ENCODE results near the gene NT5M. TPM values are rescaled to one million over a fixed set of nuclear protein-coding genes. Genes with fewer than 3 reads are reported as not detected.

The NT5M gene
- total and polyA plus RNA-seq, 9 of the 15 experiments (the other 6 are each of a cell fraction or from before 2014, with no cell fraction given) = 0.24 to 10.1 (median 3.4) TPM

GRCh38 chr17:17388657-17389496, 85.7 kb downstream of the NT5M start:
- peaks cover 0 to 7% of the 10 kb centered on the region in 2 experiments; a peak in 2 of 5 replicates for H3K4me1 ChIP-seq (replicated peaks in 1 of 2; ENCODE audit: control insufficient read depth in 2 of 2, insufficient read depth in 2 of 2, low read length in 2 of 2)
- ChIA-PET POLR2A (no interaction called here), CTCF (ENCODE audit: low intra/inter-chr PET ratio) (no interaction called here)
- no peaks in the 10 kb centered on the region for H3K79me2 ChIP-seq (ENCODE audit: control insufficient read depth, insufficient read depth, low read length)
- peaks cover 0 to 43% of the 10 kb centered on the region in 2 experiments; a peak in 3 of 5 replicates for H3K27me3 ChIP-seq (ENCODE audit: control insufficient read depth in 2 of 2, insufficient read depth in 2 of 2, low read length in 2 of 2)
- H3K9me3 ChIP-seq (replicated peaks; ENCODE audit: control insufficient read depth, insufficient read depth, low read depth, low read length) = no peaks in the 10 kb centered on the region
- in situ Hi-C loops (cut with MboI) = no loop called here
- FAIRE-seq (no peak), DNase-seq (ENCODE audit: extremely low read depth in 1 of 4, low spot score in 3 of 4) (no peak), ATAC-seq (no peak)
- no peak overlapping the region for H3K27ac ChIP-seq (ENCODE audit: extremely low read depth, low read depth, low read length)
- intact Hi-C loops (cut with micrococcal nuclease) = no loop called here
- WGBS (ENCODE audit: insufficient coverage, low coverage, missing lambda C conversion rate) = 7% methylated on average over 12 of the region's 17 CpGs
- H3K4me2 ChIP-seq (ENCODE audit: insufficient read depth, low read length) = no peak overlapping the region
- H3K9me1 ChIP-seq (ENCODE audit: control insufficient read depth, insufficient read depth, low read length) = no peaks in the 10 kb centered on the region
- no peaks in the 10 kb centered on the region for H4K20me1 ChIP-seq (replicated peaks; ENCODE audit: control insufficient read depth, insufficient read depth, low read length)
- TF ChIP-seq RCOR1 (IDR thresholded peaks at IDR 0.05; ENCODE audit: borderline replicate concordance in 1 of 2, low read depth in 2 of 2, low read length in 2 of 2) (peak in 1 of 2 experiments; percentile 41; a peak in 2 of 4 replicates), SMARCA5 (IDR thresholded peaks at IDR 0.05) (peak; percentile 29; the same call in 1 of the 2 replicates), KDM1A (IDR thresholded peaks at IDR 0.05) (peak; percentile 37 to 63; a peak in 2 of 4 replicates), GATAD2B (IDR thresholded peaks at IDR 0.05; ENCODE audit: borderline replicate concordance) (no peak), BCOR (IDR thresholded peaks at IDR 0.05) (peak; percentile 91), MAZ (CRISPR knock-in tag; conservative IDR thresholded peaks at IDR 0.05 in 1 of 2, IDR thresholded peaks at IDR 0.05 in 1 of 2) (no peak), ZNF121 (CRISPR knock-in tag; conservative IDR thresholded peaks at IDR 0.05) (peak; percentile 88), RBM25 (IDR thresholded peaks at IDR 0.05; ENCODE audit: low read depth, low read length, severe bottlenecking) (peak; percentile 72)
- H3K4me3 ChIP-seq = no peak overlapping the region
- H2AFZ ChIP-seq (ENCODE audit: low read depth, low read length) = no peak overlapping the region
- no peak overlapping the region; a peak in 1 of 4 replicates for H3K9ac ChIP-seq (ENCODE audit: insufficient read depth in 1 of 2, low read depth in 2 of 2, low read length in 2 of 2)
- no peaks in the 10 kb centered on the region for H3K36me3 ChIP-seq (ENCODE audit: control insufficient read depth, insufficient read depth, low read length)
- BruUV-seq (replicated peaks) = no TSS peak

Data from K562 (cell line).